ENCODE results near the gene DPP10.

The DPP10 gene

GRCh38 chr2:115491186-115491793 lies 1048.8 kb downstream of the DPP10 start:
- DNase-seq = no peak

GRCh38 chr2:115505331-115505730 lies 1062.9 kb downstream of the DPP10 start:
- DNase-seq = no peak

GRCh38 chr2:115520727-115521126 lies 1078.3 kb downstream of the DPP10 start:
- DNase-seq = no peak

GRCh38 chr2:115524452-115524851 lies 1082.0 kb downstream of the DPP10 start:
- no peak for DNase-seq

GRCh38 chr2:115529627-115530026 lies 1087.2 kb downstream of the DPP10 start:
- DNase-seq = no peak

GRCh38 chr2:115533081-115533480 lies 1090.6 kb downstream of the DPP10 start:
- no peak for DNase-seq

- DNase-seq = no peak
These were observed 1099.4 kb downstream of the DPP10 start for GRCh38 chr2:115541814-115542213.

GRCh38 chr2:115542331-115542730 lies 1099.9 kb downstream of the DPP10 start:
- DNase-seq = no peak

- no peak for DNase-seq
These were observed 1100.6 kb downstream of the DPP10 start for GRCh38 chr2:115543024-115543423.

- no peak for DNase-seq
These were observed 1101.0 kb downstream of the DPP10 start for GRCh38 chr2:115543461-115543860.

GRCh38 chr2:115549611-115550130 lies 1107.2 kb downstream of the DPP10 start:
- DNase-seq = no peak

- no peak for DNase-seq
These were observed 1110.3 kb downstream of the DPP10 start for GRCh38 chr2:115552726-115553125.

GRCh38 chr2:115554153-115554552 lies 1111.7 kb downstream of the DPP10 start:
- no peak for DNase-seq

- DNase-seq = no peak
These were observed 1116.3 kb downstream of the DPP10 start for GRCh38 chr2:115558725-115559124.

GRCh38 chr2:115560666-115561065 lies 1118.2 kb downstream of the DPP10 start:
- no peak for DNase-seq

- no peak for DNase-seq
These were observed 1126.2 kb downstream of the DPP10 start for GRCh38 chr2:115568643-115569042.

GRCh38 chr2:115569547-115569946 lies 1127.1 kb downstream of the DPP10 start:
- no peak for DNase-seq

- no peak for DNase-seq
These were observed 1130.3 kb downstream of the DPP10 start for GRCh38 chr2:115572746-115573145.

- no peak for DNase-seq
These were observed 1131.3 kb downstream of the DPP10 start for GRCh38 chr2:115573756-115574155.

- DNase-seq = no peak
These were observed 1132.2 kb downstream of the DPP10 start for GRCh38 chr2:115574667-115575066.

- DNase-seq = no peak
These were observed 1138.3 kb downstream of the DPP10 start for GRCh38 chr2:115580784-115581183.

GRCh38 chr2:115584507-115584906 lies 1142.1 kb downstream of the DPP10 start:
- DNase-seq = no peak

- no peak for DNase-seq
These were observed 1154.4 kb downstream of the DPP10 start for GRCh38 chr2:115596659-115597375.

- DNase-seq = no peak
These were observed 1160.8 kb downstream of the DPP10 start for GRCh38 chr2:115603285-115603684.

- DNase-seq = no peak
These were observed 1163.9 kb downstream of the DPP10 start for GRCh38 chr2:115606350-115606749.

Data from activated CD4-positive, alpha-beta T cell treated with anti-CD3 and anti-CD28 coated beads, Interleukin-2, amount 50 U/mL, for 1 hour (primary cell).